HG03175 (cell line): ENCODE results near the gene DTNBP1.

ENCODE experiments used
- ATAC-seq: cut with Tn5 transposase; IDR thresholded peaks from one replicate; pipeline ENCODE4 v1.9.1; 2021; ENCODE audit warnings: mild to moderate bottlenecking, moderate library complexity; ENCODE audit not compliant: unreplicated experiment

DTNBP1 gene, protein sequence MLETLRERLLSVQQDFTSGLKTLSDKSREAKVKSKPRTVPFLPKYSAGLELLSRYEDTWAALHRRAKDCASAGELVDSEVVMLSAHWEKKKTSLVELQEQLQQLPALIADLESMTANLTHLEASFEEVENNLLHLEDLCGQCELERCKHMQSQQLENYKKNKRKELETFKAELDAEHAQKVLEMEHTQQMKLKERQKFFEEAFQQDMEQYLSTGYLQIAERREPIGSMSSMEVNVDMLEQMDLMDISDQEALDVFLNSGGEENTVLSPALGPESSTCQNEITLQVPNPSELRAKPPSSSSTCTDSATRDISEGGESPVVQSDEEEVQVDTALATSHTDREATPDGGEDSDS

DNA sequence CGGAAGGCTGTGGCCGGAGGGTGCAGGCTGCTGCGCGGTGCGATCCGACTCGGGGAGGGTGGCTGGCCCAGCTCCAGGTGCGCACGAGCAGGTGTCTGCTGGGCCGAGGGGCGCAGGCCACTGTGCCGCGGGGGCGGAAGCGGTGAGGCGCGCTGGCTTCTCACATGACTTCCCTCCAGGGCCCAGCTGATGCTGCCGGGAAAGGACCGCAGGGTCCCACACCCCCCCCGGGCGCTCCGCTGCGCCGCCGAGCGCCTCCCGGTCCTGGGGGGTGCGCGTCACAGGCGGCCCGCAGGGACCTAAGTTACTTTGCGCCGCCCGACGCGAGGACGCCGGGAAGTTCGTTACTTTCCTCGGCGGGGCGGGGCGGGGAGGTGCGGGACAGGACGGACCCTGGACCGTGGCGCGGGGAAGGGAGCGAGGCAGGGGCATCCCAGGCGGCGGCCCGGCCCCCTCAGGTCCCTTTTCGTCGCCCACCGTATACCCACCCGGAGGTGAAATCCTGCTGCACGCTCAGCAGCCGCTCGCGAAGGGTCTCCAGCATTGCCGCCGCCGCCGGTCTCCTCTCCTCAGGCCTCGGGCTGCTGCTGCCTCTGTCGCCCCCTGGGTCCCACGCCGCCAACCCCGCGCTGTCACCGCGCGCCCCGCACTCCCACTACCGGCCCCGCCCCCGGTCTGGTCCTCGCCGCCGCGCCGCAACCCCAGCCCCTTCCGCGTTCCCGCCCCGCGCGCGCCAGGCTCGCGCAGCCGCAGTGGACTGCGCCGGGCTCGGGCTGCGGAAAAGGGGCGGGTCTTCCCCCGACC lies at the start of gene DTNBP1:
TSS of gene DTNBP1 (minus strand) at position 703 of the 804 bp plus-strand sequence. CDS start at position 544, 159 bp downstream.
- peak; percentile 78 for ATAC-seq

DNA sequence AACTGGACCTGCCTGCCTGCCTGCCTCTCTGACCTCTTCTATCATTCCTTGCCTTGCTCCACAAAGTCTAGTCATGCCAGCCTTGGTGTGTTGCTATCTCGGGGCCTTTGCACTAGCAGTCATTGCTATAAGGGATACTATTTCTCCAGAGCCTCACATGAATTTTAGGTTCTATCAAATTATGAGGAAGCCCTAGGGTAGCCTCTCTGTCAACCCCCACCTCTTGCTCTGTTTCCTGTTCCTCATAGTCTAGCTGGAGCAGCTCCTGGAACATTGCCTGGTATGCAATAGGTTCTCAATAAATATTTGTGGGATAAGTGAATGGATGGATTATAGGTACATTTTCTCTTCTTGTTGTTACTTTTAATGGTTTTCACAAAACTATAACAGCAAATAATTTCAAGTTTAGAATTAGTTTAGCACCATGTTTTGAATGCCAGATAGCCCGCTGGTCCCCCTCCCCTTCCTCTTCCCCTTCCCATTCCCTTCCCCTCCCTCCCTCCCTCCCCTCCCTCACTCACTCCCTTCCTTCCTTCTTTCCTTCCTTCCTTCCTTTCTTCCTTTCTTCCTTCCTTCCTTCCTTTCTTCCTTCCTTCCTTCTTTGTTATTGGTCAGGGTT lies 46.9 kb upstream of the DTNBP1 start:
- no peak for ATAC-seq

DNA sequence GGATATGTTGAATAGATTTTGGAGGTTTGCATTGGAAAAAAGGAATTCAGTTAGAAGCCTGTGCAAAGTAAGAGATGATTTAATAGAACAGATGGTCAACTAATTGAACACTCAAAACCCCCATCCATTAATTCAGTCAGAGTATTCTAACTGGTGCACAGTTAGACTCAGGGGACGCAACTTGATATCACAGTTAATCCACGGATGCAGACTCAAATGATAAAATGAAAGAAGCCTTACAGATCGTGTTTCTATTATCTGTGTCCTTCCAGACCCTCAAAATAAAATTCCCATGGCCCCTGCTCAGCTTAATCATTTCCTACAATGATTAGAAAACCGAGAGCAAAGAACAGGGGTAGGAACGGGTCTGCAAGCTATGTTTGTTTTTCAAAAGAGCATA lies 45.4 kb upstream of the DTNBP1 start:
- no peak for ATAC-seq

DNA sequence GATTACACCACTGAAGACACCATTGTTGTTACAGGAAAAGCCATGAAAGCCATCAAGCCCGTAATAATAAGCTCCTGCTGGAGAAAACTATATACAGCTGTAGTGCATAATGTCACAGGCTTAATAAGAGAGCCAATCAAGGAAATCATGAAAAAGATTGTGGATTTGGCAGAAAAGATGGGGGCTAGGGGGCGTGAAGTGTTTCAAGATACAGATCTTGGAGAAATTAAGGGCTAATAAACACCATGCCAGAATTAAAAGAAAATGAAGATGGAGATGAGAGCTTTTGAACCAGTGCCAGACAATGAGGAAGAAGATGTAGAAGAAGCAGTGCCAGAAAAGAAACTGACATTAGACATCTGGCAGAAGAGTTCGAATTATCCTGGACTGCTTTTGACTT lies 43.2 kb upstream of the DTNBP1 start:
- no peak for ATAC-seq

DNA sequence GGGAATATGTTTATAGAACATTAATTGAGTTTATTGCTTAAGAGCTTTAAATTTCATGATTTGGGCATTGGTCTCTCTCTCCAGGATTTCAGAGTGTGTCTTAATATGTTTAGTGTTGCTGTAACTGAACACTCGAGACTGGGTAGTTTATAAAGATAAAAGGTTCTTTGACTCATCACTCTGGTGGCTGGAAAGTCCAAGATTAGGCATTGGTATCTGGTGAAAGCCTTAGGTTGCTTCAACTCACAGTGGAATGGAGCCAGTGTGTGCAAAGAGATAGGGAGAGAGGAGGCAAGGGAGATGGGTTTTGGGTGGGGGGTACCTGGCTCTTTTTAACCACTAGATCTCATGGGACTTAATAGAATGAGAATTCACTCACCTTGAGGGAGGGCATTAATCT lies 35.6 kb upstream of the DTNBP1 start:
- no peak for ATAC-seq

- no peak for ATAC-seq
Measured at GRCh38 chr6:15697895-15698294, 35.1 kb upstream of the DTNBP1 start.

DNA sequence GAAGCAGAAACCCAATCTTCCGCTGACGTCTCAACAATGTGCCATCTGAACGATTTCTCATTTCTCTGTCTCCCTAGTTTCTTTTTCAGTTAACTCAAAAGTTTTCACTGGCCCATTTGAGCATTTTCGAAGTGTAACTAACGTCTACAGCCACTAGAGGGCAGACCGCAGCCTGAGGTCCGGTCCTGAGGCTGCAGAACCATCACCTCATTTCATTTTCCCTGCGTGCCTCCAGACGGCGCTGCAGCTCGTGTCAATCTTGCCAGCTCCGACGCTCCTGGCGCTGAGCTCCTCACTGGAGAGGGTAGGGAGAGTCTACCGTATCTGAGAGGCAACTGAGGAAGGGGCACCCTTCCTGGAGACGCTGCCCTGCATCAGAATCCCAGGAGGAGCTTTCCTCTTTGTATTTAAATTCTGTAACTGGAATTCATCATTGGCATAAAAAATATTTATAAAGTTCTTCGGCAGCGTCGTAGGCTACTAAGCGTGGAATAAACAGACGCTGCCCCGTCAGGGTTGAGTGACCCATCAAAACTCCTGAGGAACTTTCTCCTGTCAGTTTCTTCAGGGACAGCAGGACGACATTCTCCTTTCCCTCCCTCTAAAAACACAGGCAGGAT lies 28.5 kb upstream of the DTNBP1 start:
- peak; percentile 98 for ATAC-seq

DNA sequence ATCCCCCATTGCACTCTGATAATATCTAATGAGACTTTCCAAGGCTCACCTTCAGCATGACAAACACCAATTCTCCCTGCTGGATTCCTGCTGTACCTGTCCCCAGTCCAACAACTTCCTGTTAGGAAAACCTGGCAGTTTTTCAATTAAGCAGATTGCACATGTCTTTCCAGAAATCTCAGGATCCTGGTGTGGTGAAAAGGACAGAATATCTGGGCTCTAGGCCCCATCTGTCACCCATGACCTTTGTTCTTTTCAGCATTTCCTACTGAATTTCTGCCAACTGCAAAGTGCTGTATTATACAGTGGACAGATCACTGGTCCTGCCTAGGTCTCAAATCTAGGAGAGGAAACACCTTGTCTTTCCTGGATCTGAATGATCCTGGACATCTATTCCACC lies 27.7 kb upstream of the DTNBP1 start:
- ATAC-seq = no peak

DNA sequence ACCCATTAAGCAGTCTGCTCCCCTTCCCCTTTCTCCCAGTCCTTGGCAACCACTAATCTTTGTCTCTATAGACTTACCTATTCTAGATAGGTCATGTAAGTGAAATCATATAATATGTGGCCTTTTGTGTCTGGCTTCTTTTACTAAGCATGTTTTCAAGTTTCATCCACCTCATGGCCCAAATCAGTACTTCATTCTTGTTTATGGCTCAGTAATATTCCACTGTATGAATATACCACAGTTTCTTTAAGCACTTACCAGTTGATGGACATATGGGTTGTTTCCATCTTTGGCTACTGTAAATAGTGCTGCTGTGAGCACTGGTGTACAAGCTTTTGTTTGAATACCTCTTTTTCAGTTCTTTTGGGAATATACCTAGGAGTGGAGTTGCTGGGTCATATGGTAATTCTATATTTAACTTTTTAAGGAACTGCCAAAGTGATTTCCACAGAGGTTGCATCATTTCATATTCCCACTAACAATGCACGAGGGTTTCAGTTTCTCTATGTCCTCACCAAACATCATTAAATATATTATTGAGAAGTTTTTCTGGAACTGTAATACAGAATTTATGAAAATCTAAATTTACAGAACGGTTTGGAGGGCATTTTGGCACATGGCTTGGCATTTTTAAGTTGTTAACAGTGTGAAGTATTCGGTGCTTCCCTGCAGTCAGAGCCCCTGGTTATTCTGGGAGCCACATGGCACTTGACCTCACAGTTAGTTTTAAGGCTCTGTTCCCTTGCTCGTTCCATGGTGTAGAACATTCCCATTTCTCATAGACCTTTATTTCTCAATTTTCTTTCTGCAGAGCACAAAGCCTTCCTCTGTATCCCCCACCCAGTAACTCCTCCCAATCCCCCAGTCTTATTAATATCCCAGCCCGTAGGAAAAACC lies 27.0 kb upstream of the DTNBP1 start:
- no peak for ATAC-seq

DNA sequence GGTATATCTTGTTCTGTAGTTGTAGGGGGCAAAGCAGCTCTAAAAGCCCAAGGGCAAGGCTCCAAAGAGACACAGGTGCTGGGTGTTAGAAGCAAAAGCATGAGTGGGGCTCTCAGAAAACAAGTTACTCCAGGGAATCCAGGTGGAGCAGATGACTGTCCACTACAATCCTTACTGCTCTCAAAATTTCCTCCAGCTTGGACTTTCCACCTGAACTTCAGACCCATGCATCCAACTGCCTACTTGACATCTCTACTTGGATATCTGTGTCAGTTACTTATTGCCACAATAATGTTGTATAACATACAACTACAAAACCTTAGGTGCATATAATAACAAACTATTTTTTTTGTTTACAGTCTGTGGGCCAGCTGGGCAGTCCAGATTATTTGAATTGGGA lies 22.8 kb upstream of the DTNBP1 start:
- ATAC-seq = no peak

DNA sequence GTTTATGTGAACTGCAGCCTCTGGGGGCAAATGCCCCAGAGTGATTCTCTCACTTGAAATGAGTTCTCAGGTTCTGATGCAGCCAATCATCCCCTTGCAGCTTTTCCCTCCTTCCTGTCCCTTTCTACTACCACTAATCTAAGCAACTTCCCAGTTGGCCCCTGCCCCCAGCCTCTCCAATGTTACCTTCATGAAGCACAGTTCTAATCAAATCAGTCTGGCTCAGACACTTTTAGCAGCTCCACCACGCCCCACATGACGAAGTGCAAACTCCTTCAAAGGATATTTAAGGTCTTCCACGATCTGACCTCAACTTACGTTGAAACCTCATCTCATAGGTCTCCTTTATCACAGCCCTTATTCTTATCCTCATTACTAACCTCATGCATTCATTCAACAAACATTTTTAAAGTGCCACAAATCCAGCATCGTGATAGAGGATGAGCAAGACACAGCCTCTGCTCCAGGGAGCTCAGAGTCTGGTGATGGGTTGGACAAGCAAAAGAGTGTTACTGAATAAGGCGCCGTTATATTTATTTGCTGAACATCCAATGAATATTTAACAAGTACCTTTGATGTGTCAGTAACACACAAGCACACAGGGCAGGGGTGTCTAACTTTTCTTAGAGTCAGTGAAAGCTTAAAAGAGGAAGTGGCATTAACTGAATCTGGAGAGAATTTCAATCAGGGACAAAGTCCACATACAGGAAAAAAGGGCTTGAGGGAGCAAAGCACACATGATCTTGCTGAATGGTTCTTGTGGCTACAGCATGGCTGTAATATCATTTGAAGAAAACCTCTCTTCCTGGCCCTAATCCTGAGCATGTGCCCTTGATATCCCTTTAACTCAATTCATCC lies 20.4 kb upstream of the DTNBP1 start:
- ATAC-seq = no peak

DNA sequence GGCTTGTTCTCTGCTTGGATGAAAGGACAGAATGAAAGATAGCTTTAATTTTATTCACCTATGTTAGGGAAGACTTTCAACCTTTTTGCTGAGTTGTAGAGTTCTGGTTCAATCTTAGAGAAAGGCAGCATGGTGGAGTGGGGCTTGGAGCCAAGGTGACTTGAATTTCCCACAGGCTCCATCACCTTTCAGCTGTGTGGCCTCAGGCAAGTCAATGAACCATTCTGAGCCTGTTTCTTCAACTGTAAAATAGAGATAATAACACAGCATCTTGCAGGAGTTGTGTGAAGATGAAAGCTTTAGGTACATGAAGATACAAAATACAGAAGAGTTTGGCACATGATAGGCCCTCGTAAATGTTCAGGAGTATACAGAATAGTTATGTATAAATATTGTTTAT lies 19.1 kb upstream of the DTNBP1 start:
- ATAC-seq = no peak

DNA sequence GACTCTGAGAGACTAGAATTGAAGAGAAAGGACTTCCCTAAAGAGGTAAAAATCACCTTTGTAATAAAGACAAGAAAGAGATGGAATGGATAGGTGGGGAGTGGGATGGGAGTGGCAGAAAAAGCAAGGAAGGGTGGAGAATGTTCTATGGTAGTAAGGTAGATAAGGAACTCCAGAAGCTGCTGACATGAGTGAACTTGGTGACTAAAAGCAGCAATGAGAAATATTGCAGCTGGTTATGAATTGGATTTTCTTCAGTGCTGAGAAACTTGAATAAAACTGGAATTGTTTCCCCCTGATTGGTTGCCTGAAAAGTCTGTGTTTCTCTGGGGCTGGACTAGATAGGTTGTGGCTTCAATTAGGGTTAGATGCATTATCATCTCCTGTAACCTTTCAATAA lies 15.7 kb upstream of the DTNBP1 start:
- ATAC-seq = no peak

GRCh38 chr6:15677822-15678221 lies 15.0 kb upstream of the DTNBP1 start:
- ATAC-seq = no peak

DNA sequence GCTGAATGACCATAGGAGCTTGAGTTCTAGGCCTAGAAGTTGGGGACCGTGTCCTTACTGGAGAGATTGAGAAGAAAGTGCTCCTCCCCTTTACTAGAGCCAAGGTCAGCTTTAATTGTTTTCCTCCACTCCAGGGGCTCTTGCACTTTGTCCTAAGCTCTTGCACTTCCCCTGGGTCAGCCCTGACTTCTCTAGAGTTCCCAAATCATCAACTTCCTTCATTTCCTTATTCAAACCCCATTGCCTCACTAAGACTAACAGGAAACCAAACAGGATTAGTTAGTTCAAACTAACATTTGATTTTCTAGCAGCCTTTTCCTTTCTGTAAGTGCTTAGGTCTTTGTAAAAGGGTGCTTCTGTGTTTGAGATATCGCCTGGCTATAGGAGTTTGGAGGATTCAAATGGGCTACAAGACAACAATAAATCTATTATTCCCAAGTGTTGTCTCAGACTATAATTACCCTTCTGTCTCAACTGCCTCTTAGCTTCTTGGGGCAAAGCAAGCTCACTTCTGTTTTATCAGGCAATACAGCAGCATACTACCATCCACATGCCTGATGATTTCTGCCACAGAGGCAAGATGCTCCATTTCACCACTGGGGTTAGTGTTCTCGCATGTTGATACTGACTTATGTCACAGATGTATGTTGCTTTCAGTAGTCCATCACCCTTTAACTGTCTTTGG lies 12.8 kb upstream of the DTNBP1 start:
- no peak for ATAC-seq

- ATAC-seq = no peak
Measured at GRCh38 chr6:15674690-15675386, 12.0 kb upstream of the DTNBP1 start.

- no peak for ATAC-seq
Measured at GRCh38 chr6:15673666-15674065, 10.8 kb upstream of the DTNBP1 start.

DNA sequence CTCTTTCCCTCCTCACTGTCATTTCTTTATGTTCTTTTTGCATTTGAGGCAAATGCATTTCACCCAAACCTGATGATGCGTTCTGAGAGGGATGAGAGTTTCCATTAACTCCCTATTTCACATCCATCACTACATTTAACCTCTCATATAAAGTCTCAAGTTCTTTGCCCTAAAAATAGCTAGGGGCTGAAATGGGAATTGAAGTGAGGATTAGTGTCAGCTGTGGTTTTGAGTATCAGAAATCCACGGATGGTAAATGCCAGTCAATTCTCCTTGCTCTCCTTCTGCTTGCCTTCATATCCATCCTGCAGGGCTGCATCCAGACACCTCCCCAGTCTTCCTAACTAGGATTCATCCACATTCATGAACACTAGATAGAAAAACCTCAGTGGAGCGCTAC lies 10.0 kb upstream of the DTNBP1 start:
- ATAC-seq = no peak
